Measurements from ENCODE around the gene C21orf91. TPM values are rescaled to one million over a fixed set of nuclear protein-coding genes. Genes with fewer than 3 reads are reported as not detected.

The C21orf91 gene
- total RNA-seq, 1 experiment from 2014 or later = 49.2 TPM

GRCh38 chr21:17859661-17860060, 40.5 kb upstream of the C21orf91 start:
- H3K9me3 ChIP-seq (ENCODE audit: control insufficient read depth, low read depth, low read length) = no peaks in the 10 kb centered on the region

More at GRCh38 chr21:17859661-17860060, 40.5 kb upstream of the C21orf91 start:
- H3K27ac Mint-ChIP-seq = peak overlapping the region in 2 of 3 experiments; percentile 39 to 85; a peak in 3 of 7 replicates
- Histone ChIP-seq H3K4me1 (ENCODE audit: insufficient read depth, low read length) (no peaks in the 10 kb centered on the region; the same call in 1 of the 2 replicates), H3K56ac (ENCODE audit: insufficient read length, low read depth, low read length) (no peak overlapping the region), H3K27ac (ENCODE audit: insufficient read length, low read depth, low read length) (no peak overlapping the region), H3K18ac (ENCODE audit: insufficient read length, low read depth, low read length) (no peak overlapping the region), H2BK20ac (ENCODE audit: low read depth, low read length, poor library complexity, severe bottlenecking) (no peak overlapping the region), H3K23ac (ENCODE audit: insufficient read length, low read depth, low read length) (no peak overlapping the region), H3K79me1 (ENCODE audit: insufficient read depth, low read depth, low read length, poor library complexity, severe bottlenecking) (no peaks in the 10 kb centered on the region), H2BK12ac (ENCODE audit: insufficient read length, low read depth, low read length) (no peak overlapping the region), H4K20me1 (ENCODE audit: control insufficient read depth, insufficient read depth, insufficient read length) (no peaks in the 10 kb centered on the region), H3K23me2 (ENCODE audit: insufficient read length, low read depth, low read length, poor library complexity, severe bottlenecking) (no peaks in the 10 kb centered on the region), H4K91ac (ENCODE audit: insufficient read length, low read depth, low read length) (no peak overlapping the region), H3K79me2 (ENCODE audit: insufficient read depth, low read length) (no peaks in the 10 kb centered on the region), H2AFZ (ENCODE audit: low read length) (no peak overlapping the region), H3K27me3 (ENCODE audit: insufficient read depth, low read length) (no peaks in the 10 kb centered on the region), H3K14ac (ENCODE audit: insufficient read depth, low read length) (no peak overlapping the region), H2BK5ac (ENCODE audit: insufficient read length, low read length) (no peak overlapping the region), H3K4ac (ENCODE audit: low read depth, low read length) (no peak overlapping the region), H3K4me2 (ENCODE audit: insufficient read depth, insufficient read length, low read length) (no peak overlapping the region), H2AK5ac (ENCODE audit: insufficient read length, low read length) (no peak overlapping the region), H2BK15ac (ENCODE audit: low read depth, low read length) (no peak overlapping the region), H3T11ph (ENCODE audit: low read length) (no peak overlapping the region), H2BK120ac (ENCODE audit: low read depth, low read length, poor library complexity, severe bottlenecking) (no peak overlapping the region), H4K8ac (replicated peaks; ENCODE audit: insufficient read length, low read depth, low read length) (no peak overlapping the region), H3K9ac (ENCODE audit: extremely low read depth, insufficient read length, low read length) (no peak overlapping the region), H4K5ac (ENCODE audit: insufficient read length, low read depth, low read length) (no peak overlapping the region)
- TF ChIP-seq CTCF (conservative IDR thresholded peaks at IDR 0.05) = no peak
- peaks cover 10 to 11% of the 10 kb centered on the region in 2 experiments; a peak in 4 of 5 replicates for H3K9me3 Mint-ChIP-seq
- peaks cover 16 to 20% of the 10 kb centered on the region in 2 experiments for H3K4me1 Mint-ChIP-seq
- H3K27me3 Mint-ChIP-seq (ENCODE audit: low read depth) = peaks cover 2% of the 10 kb centered on the region; the same call in 1 of the 2 replicates
- peaks cover 0 to 15% (median 5%) of the 10 kb centered on the region in 3 experiments; a peak in 5 of 7 replicates for H3K36me3 Mint-ChIP-seq (ENCODE audit: insufficient read depth in 1 of 3, low read depth in 3 of 3)
- DNase-seq = no peak
- WGBS (ENCODE audit: extremely low coverage, insufficient read length, low lambda C conversion rate) = no CpG with 5 or more reads among the region's 1 CpG
- H3K4me3 Mint-ChIP-seq = no peak overlapping the region

All from H9 (cell line).